ENCODE data around the gene BOLL. TPM values are rescaled to one million over a fixed set of nuclear protein-coding genes. Genes with fewer than 3 reads are reported as not detected.
"Not testable (repeated sequence)": the region's sequence is repeated elsewhere in the genome, so short reads cannot be mapped to it uniquely, and the experiment has no call there.

The BOLL gene
- not detected in 2 replicates for total RNA-seq (2014; rRNA removed; shearing (Covaris generic))

- no peak for DNase-seq (ENCODE audit: low read depth)
Observed at GRCh38 chr2:197784956-197785941, at the start of gene BOLL. Gene BOLL (minus strand): TSS chr2:197785319. CDS start chr2:197781850, 3,469 bp downstream.

DNA sequence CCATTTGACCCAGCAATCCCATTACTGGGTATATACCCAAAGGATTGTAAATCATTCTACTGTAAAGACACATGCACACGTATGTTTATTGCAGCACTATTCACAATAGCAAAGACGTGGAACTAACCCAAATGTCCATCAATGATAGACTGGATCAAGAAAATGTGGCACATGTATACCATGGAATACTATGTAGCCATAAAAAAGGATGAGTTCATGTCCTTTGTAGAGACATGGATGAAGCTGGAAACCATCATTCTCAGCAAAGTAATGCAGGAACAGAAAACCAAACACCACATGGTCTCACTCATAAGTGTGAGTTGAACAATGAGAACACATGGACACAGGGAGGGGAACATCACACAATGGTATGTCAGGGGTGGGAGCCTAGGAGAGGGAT lies 49.7 kb upstream of the BOLL start:
- DNase-seq (ENCODE audit: low read depth) = not testable (repeated sequence)

- no peak for DNase-seq (ENCODE audit: low read depth)
Observed at GRCh38 chr2:197828464-197829135, 43.5 kb upstream of the BOLL start.

GRCh38 chr2:197827618-197828017 lies 42.5 kb upstream of the BOLL start:
- no peak for DNase-seq (ENCODE audit: low read depth)

- DNase-seq (ENCODE audit: low read depth) = no peak
Observed at GRCh38 chr2:197822333-197822732, 37.2 kb upstream of the BOLL start.

DNA sequence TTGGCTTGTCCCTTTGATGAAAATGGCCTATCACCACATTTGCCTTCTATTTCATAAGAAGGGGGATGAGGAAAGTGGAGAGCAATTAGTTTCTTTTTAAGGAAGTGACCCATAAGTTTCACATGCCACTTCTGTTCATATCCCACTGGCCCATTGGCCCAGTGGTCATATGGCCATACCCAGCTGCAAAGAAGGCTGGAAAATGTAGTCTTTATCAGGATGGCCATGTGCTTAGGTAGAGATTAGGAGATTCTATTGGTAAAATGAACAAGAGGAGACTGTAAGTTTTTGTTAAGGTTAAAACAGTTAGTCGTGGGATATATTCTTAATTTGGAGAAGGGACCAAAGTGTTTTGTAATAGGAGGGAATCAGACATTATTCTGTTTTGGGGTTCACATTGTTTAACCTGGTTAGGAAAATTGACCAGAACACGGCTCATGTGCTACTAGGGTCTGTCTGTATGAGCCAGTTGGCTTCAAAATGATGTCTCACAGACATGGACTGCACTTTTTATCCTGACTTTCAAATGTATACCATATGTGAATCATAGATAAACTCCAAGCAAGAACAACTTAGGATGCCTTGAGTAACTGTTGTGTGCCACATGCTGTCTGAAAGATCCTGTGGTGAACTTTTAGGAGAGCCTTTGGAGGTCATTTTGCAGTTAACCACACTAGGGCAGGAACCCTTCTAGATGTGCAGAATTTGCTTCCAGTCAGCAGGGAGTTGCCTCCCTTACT lies 36.6 kb upstream of the BOLL start:
- no peak for DNase-seq (ENCODE audit: low read depth)

- no peak for DNase-seq (ENCODE audit: low read depth)
Observed at GRCh38 chr2:197814526-197814925, 29.4 kb upstream of the BOLL start.

DNA sequence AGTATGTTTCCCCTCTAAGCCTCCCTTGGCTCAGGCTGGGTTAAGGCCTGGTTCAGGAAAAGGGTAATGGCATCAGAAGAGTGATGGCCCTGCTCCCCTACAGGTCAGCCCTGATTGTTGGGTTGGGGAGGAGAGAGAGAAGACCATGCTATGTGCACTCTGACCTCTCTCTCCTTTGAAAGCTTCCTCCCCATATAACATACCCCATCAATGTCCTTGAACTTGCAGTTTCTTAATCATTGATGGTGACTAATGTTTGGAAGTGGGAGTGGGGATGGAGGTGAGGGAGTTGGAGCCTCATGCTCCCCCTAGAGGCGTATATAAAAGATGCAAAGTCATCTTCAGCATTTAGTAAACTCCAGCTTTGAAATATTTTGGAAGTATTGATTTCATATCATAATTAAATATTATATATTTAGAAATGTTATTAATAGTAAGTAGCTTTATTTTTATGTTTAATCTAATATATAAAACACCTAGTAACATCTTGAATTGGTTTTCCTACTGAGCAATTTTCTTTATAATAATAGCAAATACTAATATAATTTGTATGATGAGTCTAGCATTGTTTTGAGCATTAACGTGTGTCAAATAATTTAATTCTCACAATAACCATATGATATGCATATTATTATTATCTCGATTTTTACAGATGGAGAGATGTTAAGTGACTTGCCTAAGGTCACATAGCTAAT lies 28.1 kb upstream of the BOLL start:
- peak; percentile 52 for DNase-seq (ENCODE audit: low read depth)

GRCh38 chr2:197810491-197810890 lies 25.4 kb upstream of the BOLL start:
- DNase-seq (ENCODE audit: low read depth) = no peak

GRCh38 chr2:197810016-197810415 lies 24.9 kb upstream of the BOLL start:
- DNase-seq (ENCODE audit: low read depth) = no peak

DNA sequence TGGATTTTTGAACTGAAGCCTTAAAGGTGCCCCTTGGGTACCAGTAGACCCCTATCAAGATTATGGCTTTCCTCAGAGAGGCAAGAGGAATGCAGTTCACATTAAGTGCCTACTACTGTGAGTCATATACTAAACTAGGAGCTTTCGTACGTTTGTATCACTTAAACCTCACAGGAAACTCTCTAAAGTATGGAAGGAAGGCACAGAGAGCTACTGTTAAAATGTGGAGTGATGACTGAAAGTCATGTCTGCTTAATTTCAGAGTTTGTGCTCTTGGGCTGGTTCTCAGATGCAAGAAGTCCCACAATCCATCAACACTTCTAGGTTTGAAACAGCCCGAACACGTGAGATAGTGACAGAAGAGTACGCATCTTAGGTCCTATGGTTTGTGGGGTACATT lies 23.9 kb upstream of the BOLL start:
- DNase-seq (ENCODE audit: low read depth) = no peak

DNA sequence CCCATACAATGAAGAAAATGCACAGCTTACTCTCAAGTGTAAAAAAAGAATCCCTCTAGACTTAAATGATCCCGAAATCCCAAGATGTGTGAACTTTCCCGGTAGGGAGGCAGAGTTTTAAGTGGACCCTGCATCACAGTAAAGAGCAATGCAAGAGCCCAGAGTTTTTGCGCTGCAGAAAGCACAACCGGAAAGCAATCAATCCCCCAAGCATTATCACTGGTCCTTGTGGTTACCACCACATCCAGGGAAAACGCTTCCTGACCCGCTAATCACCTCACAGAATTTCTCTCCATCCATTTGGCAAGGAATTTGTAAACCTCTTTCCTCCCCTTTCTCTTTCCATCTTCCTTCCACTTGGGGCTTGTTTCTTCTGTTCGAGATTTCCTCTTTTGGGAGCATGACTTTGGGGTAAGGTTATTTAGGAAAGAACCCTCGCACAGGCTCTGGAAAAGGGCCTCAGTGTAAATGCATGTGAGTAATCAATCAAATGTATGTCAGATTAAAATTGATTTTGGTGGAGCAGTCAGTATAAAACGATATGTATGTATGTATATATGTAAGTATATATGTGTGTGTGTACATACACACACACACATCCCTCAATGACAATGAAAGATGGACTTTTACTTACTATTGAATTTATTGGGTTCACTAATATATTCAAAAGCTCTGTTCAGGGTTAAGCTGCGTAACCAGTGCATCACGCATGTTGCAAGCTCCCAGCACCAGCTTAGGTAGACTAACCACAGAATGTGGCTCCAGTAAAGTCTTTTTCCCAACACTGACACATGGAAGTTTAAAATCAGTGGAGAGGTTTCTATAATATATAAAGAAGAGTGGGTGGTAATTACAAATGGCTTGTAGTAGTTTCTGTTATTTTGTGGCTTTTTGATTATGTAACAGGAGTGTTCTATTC lies 20.9 kb upstream of the BOLL start:
- DNase-seq (ENCODE audit: low read depth) = no peak

DNA sequence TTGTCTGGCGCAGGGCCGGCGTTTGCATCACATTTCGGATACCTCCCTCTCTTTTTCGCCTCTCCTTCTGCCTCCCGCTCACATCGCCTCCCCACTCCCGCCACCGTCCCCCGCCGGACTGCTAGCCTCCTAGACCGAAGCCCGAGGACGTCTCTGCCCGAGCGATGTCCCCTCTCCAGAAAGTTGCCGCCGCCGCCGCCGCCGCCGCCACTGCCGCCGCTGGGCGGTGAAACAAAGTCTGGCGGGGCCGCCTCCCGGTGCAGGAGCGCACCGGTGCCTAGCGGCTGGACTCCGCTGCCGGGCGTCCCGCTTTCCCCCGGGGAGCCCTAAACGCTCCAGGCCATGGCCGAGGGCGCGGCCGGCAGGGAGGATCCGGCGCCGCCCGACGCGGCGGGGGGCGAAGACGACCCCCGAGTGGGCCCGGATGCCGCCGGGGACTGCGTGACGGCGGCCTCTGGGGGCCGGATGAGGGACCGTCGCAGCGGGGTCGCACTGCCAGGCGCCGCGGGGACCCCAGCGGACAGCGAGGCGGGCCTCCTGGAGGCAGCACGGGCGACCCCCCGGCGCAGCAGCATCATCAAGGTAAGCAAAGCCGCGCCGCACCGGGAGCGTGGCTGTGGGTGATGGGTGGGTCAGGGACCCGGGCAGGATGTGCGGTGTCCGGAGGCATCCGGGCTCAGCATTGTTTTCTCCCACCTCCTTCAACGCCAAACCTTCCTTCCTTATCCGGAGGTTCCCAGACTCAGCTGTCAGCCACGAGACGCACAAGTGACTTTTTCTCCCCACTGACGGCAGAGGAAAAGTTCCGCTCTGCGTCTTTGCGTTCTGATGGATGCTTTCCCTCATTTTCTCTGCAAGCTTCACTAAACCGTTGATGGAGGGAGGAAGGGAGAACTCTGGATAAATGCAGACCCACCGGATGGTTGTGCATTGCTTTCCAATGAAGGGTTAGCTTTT lies 19.9 kb upstream of the BOLL start:
- DNase-seq (ENCODE audit: low read depth) = peak; percentile 4

GRCh38 chr2:197804049-197804757 lies 19.1 kb upstream of the BOLL start, which contains the start of gene PLCL1:
Gene PLCL1 (plus strand): TSS chr2:197804593.
- DNase-seq (ENCODE audit: low read depth) = peak; percentile 88

DNA sequence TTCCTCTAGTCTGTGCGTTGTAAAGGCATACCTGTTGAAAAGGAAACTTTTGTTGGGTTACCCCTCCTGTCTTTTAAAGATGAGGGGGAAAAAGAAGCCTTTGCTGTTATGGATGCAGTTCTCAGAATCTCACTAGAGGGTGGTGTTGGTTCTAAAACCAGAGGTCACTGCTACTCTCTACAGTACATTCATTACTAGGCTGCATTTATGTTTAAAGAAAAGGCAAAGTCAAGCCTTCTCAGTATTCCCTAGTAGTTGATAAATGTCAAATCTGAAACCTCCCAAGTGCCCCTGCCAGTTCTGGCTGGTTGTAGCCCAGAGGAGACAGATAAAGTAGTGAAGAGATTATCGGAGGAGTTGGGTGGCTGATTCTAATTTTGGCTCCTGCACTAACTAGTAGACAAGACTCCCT lies 17.9 kb upstream of the BOLL start:
- peak; percentile 46 for DNase-seq (ENCODE audit: low read depth)

DNA sequence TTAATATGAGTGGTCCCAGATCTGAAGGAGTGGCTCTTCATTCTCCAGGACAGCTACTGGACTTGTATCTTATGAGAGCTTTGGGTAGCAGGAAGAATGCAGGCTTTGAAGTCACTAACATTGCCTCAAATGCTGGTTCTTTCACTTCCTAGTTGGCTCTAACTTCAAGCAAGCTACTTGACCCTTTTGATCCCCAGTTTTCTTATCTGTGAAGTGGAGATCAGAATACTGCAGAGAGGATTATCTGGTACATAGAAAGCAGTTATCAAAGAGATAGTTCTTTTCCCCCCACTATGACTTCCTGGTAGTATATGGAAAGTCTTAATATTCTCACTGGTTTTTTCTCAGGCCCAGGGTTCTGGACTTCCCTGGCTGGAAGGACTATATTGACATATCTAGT lies 15.9 kb upstream of the BOLL start:
- no peak for DNase-seq (ENCODE audit: low read depth)

DNA sequence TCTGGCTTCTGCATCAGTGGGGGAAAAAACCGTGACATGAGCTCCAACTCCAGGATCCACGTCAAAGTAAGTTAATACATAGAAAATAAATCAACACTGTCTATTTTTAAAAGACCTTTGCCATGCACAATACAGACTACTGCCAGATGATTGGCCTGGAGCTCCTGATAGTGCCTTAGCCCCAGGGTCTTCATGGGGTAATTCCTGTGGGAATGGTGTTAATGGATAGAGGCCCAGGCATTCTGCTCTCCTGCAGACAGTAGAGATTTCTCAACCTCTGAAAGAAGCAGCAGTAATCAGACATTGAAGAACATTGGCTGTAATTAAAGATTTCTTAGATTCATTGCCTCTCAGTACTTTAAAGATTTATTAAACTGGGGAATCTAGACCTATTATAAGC lies 15.0 kb upstream of the BOLL start:
- DNase-seq (ENCODE audit: low read depth) = no peak

DNA sequence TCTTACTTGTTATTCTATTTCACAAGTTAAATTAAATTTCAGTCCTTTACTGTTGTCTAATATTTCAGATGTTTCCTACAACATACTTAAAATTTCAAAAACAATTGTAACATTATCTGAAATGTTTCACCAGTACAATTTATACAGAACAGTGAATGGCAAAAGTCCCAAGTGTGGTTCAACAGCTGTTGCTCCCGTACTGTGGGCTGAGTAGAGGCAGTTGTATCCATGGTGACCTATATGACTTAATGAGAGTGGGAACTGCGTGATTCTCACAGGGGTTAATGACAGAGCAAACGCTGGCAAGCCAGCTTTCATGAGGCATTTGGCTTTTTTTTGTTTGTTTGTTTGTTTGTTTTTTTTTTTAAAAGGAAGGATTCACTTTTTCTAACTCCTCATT lies 13.9 kb upstream of the BOLL start:
- DNase-seq (ENCODE audit: low read depth) = no peak

DNA sequence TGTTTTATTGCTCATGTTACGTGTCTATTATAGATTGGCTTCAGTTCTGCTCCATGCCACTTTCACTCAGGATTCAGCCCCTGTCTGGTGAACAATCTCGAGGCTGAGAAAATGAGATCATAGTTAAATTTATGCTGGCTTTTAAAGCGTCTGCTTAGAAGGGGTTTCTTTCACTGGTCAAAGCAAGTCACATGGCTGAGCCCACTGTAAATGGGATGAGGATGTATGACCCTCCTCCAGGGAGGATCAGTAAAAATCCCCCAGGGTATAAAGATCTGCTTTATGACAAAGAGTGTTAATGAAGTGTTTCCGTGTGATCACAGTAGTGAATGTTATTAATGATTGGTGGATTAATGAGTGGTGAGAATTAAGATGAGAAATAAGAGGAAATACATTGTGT lies 13.1 kb upstream of the BOLL start:
- DNase-seq (ENCODE audit: low read depth) = no peak
